Fibroblast of lung (primary cell): ENCODE data around the gene GABRD. TPM values are rescaled to one million over a fixed set of nuclear protein-coding genes. Genes with fewer than 3 reads are reported as not detected.
"Not testable (repeated sequence)": the region's sequence is repeated elsewhere in the genome, so short reads cannot be mapped to it uniquely, and the experiment has no call there.

Source experiments
- DNase-seq, 2 donors: peaks; one replicate each; pipeline versions ENCODE4 v3.0.0 to v3.0.0-alpha.2; 2010; ENCODE audit warnings: low read depth in 2 of 2
- H2AFZ ChIP-seq: 2 replicates; pipeline ENCODE4 v1.5.1; 2012; ENCODE audit warnings: low read length, control low read depth, inconsistent platforms
- H3K27ac ChIP-seq: 2 replicates; pipeline ENCODE4 v1.5.1; 2011; ENCODE audit warnings: low read length, control low read depth; ENCODE audit not compliant: insufficient read depth
- H3K27me3 ChIP-seq: 2 replicates; pipeline ENCODE4 v1.5.1; 2011; ENCODE audit warnings: mild to moderate bottlenecking, low read length; ENCODE audit not compliant: control insufficient read depth, insufficient read depth
- H3K36me3 ChIP-seq: 2 replicates; pipeline ENCODE4 v1.5.1; 2011; ENCODE audit warnings: low read length; ENCODE audit not compliant: control insufficient read depth, insufficient read depth
- H3K4me1 ChIP-seq: 2 replicates; pipeline ENCODE4 v1.5.1; 2011; ENCODE audit warnings: low read length; ENCODE audit not compliant: control insufficient read depth, insufficient read depth; ENCODE audit errors: extremely low read depth
- H3K4me2 ChIP-seq: 2 replicates; pipeline ENCODE4 v1.5.1; 2011; ENCODE audit warnings: low read length, control low read depth; ENCODE audit not compliant: insufficient read depth; ENCODE audit errors: extremely low read depth
- H3K4me3 ChIP-seq, 4 experiments: fragments of 200-600 bp in 1 of 4; sonication (generic) in 1 of 4; replicated peaks in 1 of 4; 2 replicates each; pipeline ENCODE4 v1.5.1; 2011 to 2016; ENCODE audit warnings: low read length in 4 of 4, low read depth in 3 of 4, mild to moderate bottlenecking in 3 of 4, control low read depth in 2 of 4, inconsistent platforms in 1 of 4, mixed read lengths in 1 of 4; ENCODE audit not compliant: insufficient read depth in 1 of 4; ENCODE audit errors: control extremely low read depth in 1 of 4
- H3K79me2 ChIP-seq: 2 replicates; pipeline ENCODE4 v1.5.1; 2012; ENCODE audit warnings: mild to moderate bottlenecking, low read length, inconsistent platforms; ENCODE audit not compliant: control insufficient read depth, insufficient read depth
- H3K9ac ChIP-seq: 2 replicates; pipeline ENCODE4 v1.5.1; 2011; ENCODE audit warnings: mild to moderate bottlenecking, low read length, control low read depth; ENCODE audit not compliant: insufficient read depth
- H3K9me3 ChIP-seq: 2 replicates; pipeline ENCODE4 v1.5.1; 2012; ENCODE audit warnings: low read depth, low read length; ENCODE audit not compliant: control insufficient read depth, insufficient read depth
- H4K20me1 ChIP-seq: 2 replicates; pipeline ENCODE4 v1.5.1; 2011; ENCODE audit warnings: low read length; ENCODE audit not compliant: control insufficient read depth, insufficient read depth; ENCODE audit errors: extremely low read depth
- CTCF ChIP-seq, 2 donors: IDR thresholded peaks in 1 of 2; conservative IDR thresholded peaks in 1 of 2; 1 replicate in 1 of 2; 2 replicates in 1 of 2; pipeline ENCODE4 v1.5.1; 2011 to 2012; ENCODE audit warnings: low read length in 2 of 2, control low read depth in 1 of 2, inconsistent platforms in 1 of 2, low read depth in 1 of 2, mild to moderate bottlenecking in 1 of 2
- EZH2 ChIP-seq: IDR thresholded peaks from 2 replicates; pipeline ENCODE4 v1.5.1; 2012; ENCODE audit warnings: low read length, control low read depth, mild to moderate bottlenecking; ENCODE audit errors: missing control alignments
- polyA plus RNA-seq, 2 donors: library from polyadenylated mRNA; depleted of rRNA in 1 of 2; stranded (reverse) in 1 of 2; unstranded in 1 of 2; fragments of >200 nt; gene quantifications; 2 replicates each; pipeline ENCODE4 v1.2.1, GENCODE V29; 2011 to 2012; ENCODE audit warnings: missing spikeins in 1 of 2
- total RNA-seq: library from RNA; depleted of rRNA; stranded (reverse); fragments of >200 nt; gene quantifications from 2 replicates; pipeline ENCODE4 v1.2.1, GENCODE V29; 2014

GABRD gene
- total and polyA plus RNA-seq, 2 donors (not counting 1 experiment from before 2014, with no cell fraction given) = not detected

- no peak overlapping the region for H3K9ac ChIP-seq
- peaks cover 6% of the 10 kb centered on the region for H3K9me3 ChIP-seq
- H3K27ac ChIP-seq = no peak overlapping the region
- no peaks in the 10 kb centered on the region for H3K36me3 ChIP-seq
- H2AFZ ChIP-seq = no peak overlapping the region
- no peak for DNase-seq
- no peaks in the 10 kb centered on the region for H3K4me1 ChIP-seq
- no peaks in the 10 kb centered on the region for H4K20me1 ChIP-seq
- TF ChIP-seq EZH2 (no peak), CTCF (conservative IDR thresholded peaks at IDR 0.05 in 1 of 2, IDR thresholded peaks at IDR 0.05 in 1 of 2; ENCODE audit: low read depth in 1 of 2, low read length in 2 of 2) (no peak)
- H3K4me3 ChIP-seq = no peak overlapping the region
- H3K27me3 ChIP-seq = no peaks in the 10 kb centered on the region
- H3K79me2 ChIP-seq = no peaks in the 10 kb centered on the region
- H3K4me2 ChIP-seq = no peak overlapping the region
Observed at GRCh38 chr1:1976031-1976430, 43.1 kb upstream of the GABRD start.

GRCh38 chr1:1978108-1978507 lies 41.0 kb upstream of the GABRD start:
- Histone ChIP-seq H3K4me3 (no peak overlapping the region), H3K79me2 (no peaks in the 10 kb centered on the region), H3K4me2 (no peak overlapping the region), H4K20me1 (no peaks in the 10 kb centered on the region), H3K9me3 (peaks cover 3% of the 10 kb centered on the region), H3K27me3 (no peaks in the 10 kb centered on the region), H3K36me3 (no peaks in the 10 kb centered on the region), H3K4me1 (no peaks in the 10 kb centered on the region), H3K27ac (no peak overlapping the region), H3K9ac (no peak overlapping the region), H2AFZ (no peak overlapping the region)
- TF ChIP-seq CTCF (conservative IDR thresholded peaks at IDR 0.05 in 1 of 2, IDR thresholded peaks at IDR 0.05 in 1 of 2; ENCODE audit: low read depth in 1 of 2, low read length in 2 of 2) (no peak), EZH2 (no peak)
- no peak for DNase-seq

GRCh38 chr1:1978690-1979481 lies 40.3 kb upstream of the GABRD start:
- H3K36me3 ChIP-seq, H2AFZ ChIP-seq, H3K9ac ChIP-seq, H3K4me2 ChIP-seq, H3K27ac ChIP-seq, H3K27me3 ChIP-seq, H3K79me2 ChIP-seq, H4K20me1 ChIP-seq, H3K9me3 ChIP-seq, H3K4me3 ChIP-seq, DNase-seq, H3K4me1 ChIP-seq: not testable (repeated sequence)
